Activated T-helper 1 cell treated with Interleukin-2 at 50 U/mL for 16 hours (primary cell): Measurements from ENCODE around the gene NIP7.
"Not testable (repeated sequence)": the region's sequence is repeated elsewhere in the genome, so short reads cannot be mapped to it uniquely, and the experiment has no call there.

Experiments
- DNase-seq: peaks from one replicate; pipeline ENCODE4 v3.0.0-alpha.2; 2020; ENCODE audit warnings: low read depth

NIP7 gene

GRCh38 chr16:69339289-69340094 lies at the start of gene NIP7, which contains the start of gene COG8:
Gene NIP7, plus strand, starts transcription at chr16:69339772. Its CDS starts 58 bp downstream, at chr16:69339830.
Gene COG8, minus strand, starts transcription at chr16:69339564. Its CDS starts 12 bp downstream, at chr16:69339552.
- peak; percentile 83 for DNase-seq

- not testable (repeated sequence) for DNase-seq
These were observed 47.9 kb upstream of the NIP7 start for GRCh38 chr16:69291657-69292056.

GRCh38 chr16:69293401-69293800 lies 46.2 kb upstream of the NIP7 start:
- no peak for DNase-seq

- no peak for DNase-seq
These were observed 45.5 kb upstream of the NIP7 start for GRCh38 chr16:69294051-69294450.

GRCh38 chr16:69296771-69297170 lies 42.8 kb upstream of the NIP7 start:
- not testable (repeated sequence) for DNase-seq

GRCh38 chr16:69298261-69298660 lies 41.3 kb upstream of the NIP7 start:
- DNase-seq: no peak

GRCh38 chr16:69301187-69301586 lies 38.4 kb upstream of the NIP7 start:
- DNase-seq: no peak

GRCh38 chr16:69301861-69302260 lies 37.7 kb upstream of the NIP7 start:
- no peak for DNase-seq

- DNase-seq: no peak
These were observed 37.3 kb upstream of the NIP7 start for GRCh38 chr16:69302301-69302700.

GRCh38 chr16:69306031-69306430 lies 33.5 kb upstream of the NIP7 start:
- DNase-seq: no peak

GRCh38 chr16:69307091-69307490 lies 32.5 kb upstream of the NIP7 start:
- no peak for DNase-seq

GRCh38 chr16:69307856-69308255 lies 31.7 kb upstream of the NIP7 start:
- no peak for DNase-seq

- DNase-seq: no peak
These were observed 30.3 kb upstream of the NIP7 start for GRCh38 chr16:69309316-69309715.

- DNase-seq: peak; percentile 97
These were observed 28.7 kb upstream of the NIP7 start, which contains the start of gene VPS4A for GRCh38 chr16:69310653-69311532. Gene VPS4A, plus strand, starts transcription at chr16:69311350. Its CDS starts 162 bp downstream, at chr16:69311512.

GRCh38 chr16:69311533-69312387 lies 27.8 kb upstream of the NIP7 start:
- DNase-seq: peak; percentile 19

GRCh38 chr16:69313469-69313868 lies 26.1 kb upstream of the NIP7 start:
- no peak for DNase-seq

GRCh38 chr16:69314534-69314933 lies 25.0 kb upstream of the NIP7 start:
- DNase-seq: no peak

- no peak for DNase-seq
These were observed 23.9 kb upstream of the NIP7 start for GRCh38 chr16:69315486-69316311.

GRCh38 chr16:69316595-69317034 lies 23.0 kb upstream of the NIP7 start:
- DNase-seq: no peak

- DNase-seq: no peak
These were observed 21.2 kb upstream of the NIP7 start for GRCh38 chr16:69318177-69318910.
